Suprapubic skin (tissue), 4 donors: Measurements from ENCODE around the gene PPP1R1A. TPM values are rescaled to one million over a fixed set of nuclear protein-coding genes. Genes with fewer than 3 reads are reported as not detected.

Source experiments
- DNase-seq, 2 donors: peaks; one replicate each; pipeline ENCODE4 v3.0.0-alpha.2; 2019; ENCODE audit warnings: low spot score in 2 of 2
- H3K27ac ChIP-seq: fragments of 200-600 bp; sonication (generic); one replicate; pipeline ENCODE4 v1.5.1; 2019
- H3K27me3 ChIP-seq: fragments of 200-600 bp; sonication (generic); one replicate; pipeline ENCODE4 v1.5.1; 2019
- H3K36me3 ChIP-seq: fragments of 200-600 bp; sonication (generic); one replicate; pipeline ENCODE4 v1.5.1; 2019
- H3K4me1 ChIP-seq: fragments of 200-600 bp; sonication (generic); one replicate; pipeline ENCODE4 v1.5.1; 2019
- H3K4me3 ChIP-seq: fragments of 200-600 bp; sonication (generic); one replicate; pipeline ENCODE4 v1.5.1; 2019; ENCODE audit warnings: mild to moderate bottlenecking
- H3K9me3 ChIP-seq: fragments of 200-600 bp; sonication (generic); one replicate; pipeline ENCODE4 v1.5.1; 2019
- CTCF ChIP-seq, 2 donors: fragments of 200-600 bp in 1 of 2; fragments of 450-650 bp in 1 of 2; sonication (generic) in 1 of 2; IDR thresholded peaks; one replicate each; pipeline ENCODE4 v1.5.1; 2016 to 2019; ENCODE audit warnings: antibody characterized with exemption in 2 of 2, mild to moderate bottlenecking in 1 of 2, moderate library complexity in 1 of 2
- EP300 ChIP-seq: sonication (generic); formaldehyde crosslinking; IDR thresholded peaks from one replicate; pipeline ENCODE4 v1.6.1; 2017; ENCODE audit warnings: antibody characterized with exemption
- POLR2A ChIP-seq, 2 donors: fragments of 450-650 bp; IDR thresholded peaks; one replicate each; pipeline ENCODE4 v1.6.1; 2017; ENCODE audit warnings: antibody characterized with exemption in 2 of 2, mild to moderate bottlenecking in 2 of 2, moderate library complexity in 2 of 2
- POLR2AphosphoS5 ChIP-seq, 3 donors: sonication (generic); formaldehyde crosslinking; IDR thresholded peaks; one replicate each; pipeline ENCODE4 v1.6.1; 2017; ENCODE audit warnings: antibody characterized with exemption in 3 of 3
- WGBS: methylation state at CpG from one replicate; pipeline ENCODE4 v1.1.5; 2018; 5-methylcytosine and 5-hydroxymethylcytosine counted together
- total RNA-seq, 4 donors: library from RNA; depleted of rRNA; stranded (reverse); fragments of >200 nt; gene quantifications; one replicate each; pipeline ENCODE4 v1.1.0, GENCODE V29; 2016

Gene PPP1R1A
- total RNA-seq, 4 donors from 2014 or later, result 3.5 to 11.0 (median 5.9) TPM

GRCh38 chr12:54603173-54603814 lies 14.8 kb upstream of the PPP1R1A start:
- Histone ChIP-seq H3K27me3 (peaks cover 3% of the 10 kb centered on the region), H3K4me3 (no peak overlapping the region), H3K27ac (no peak overlapping the region), H3K4me1 (no peaks in the 10 kb centered on the region), H3K36me3 (no peaks in the 10 kb centered on the region), H3K9me3 (no peaks in the 10 kb centered on the region)
- DNase-seq, result peak in 1 of 2 donors; percentile 79
- 23% methylated on average over 7 of the region's 8 CpGs for WGBS
- TF ChIP-seq CTCF (IDR thresholded peaks at IDR 0.05), result peak; percentile 37 to 80
- TF ChIP-seq POLR2AphosphoS5 (IDR thresholded peaks at IDR 0.05), result no peak

GRCh38 chr12:54602661-54603060 lies 14.2 kb upstream of the PPP1R1A start:
- WGBS, result 43% methylated on average over 2 of the region's 2 CpGs

GRCh38 chr12:54601841-54602240 lies 13.4 kb upstream of the PPP1R1A start:
- WGBS, result 59% methylated on average over 4 of the region's 4 CpGs
- H3K36me3 ChIP-seq, result no peaks in the 10 kb centered on the region

More at GRCh38 chr12:54602661-54603060, 14.2 kb upstream of the PPP1R1A start:
- Histone ChIP-seq H3K36me3 (no peaks in the 10 kb centered on the region), H3K9me3 (no peaks in the 10 kb centered on the region), H3K4me3 (no peak overlapping the region), H3K27me3 (peaks cover under 1% of the 10 kb centered on the region), H3K4me1 (no peaks in the 10 kb centered on the region), H3K27ac (no peak overlapping the region)
- no peak for DNase-seq
- TF ChIP-seq POLR2AphosphoS5 (IDR thresholded peaks at IDR 0.05), result no peak
- no peak for TF ChIP-seq EP300
- no peak for TF ChIP-seq CTCF (IDR thresholded peaks at IDR 0.05)
- no peak for TF ChIP-seq POLR2A (IDR thresholded peaks at IDR 0.05)

GRCh38 chr12:54598970-54599369 lies 10.5 kb upstream of the PPP1R1A start:
- Histone ChIP-seq H3K36me3 (no peaks in the 10 kb centered on the region), H3K9me3 (no peaks in the 10 kb centered on the region), H3K4me1 (no peaks in the 10 kb centered on the region), H3K4me3 (no peak overlapping the region), H3K27me3 (no peaks in the 10 kb centered on the region), H3K27ac (no peak overlapping the region)
- TF ChIP-seq POLR2AphosphoS5 (IDR thresholded peaks at IDR 0.05), result no peak
- TF ChIP-seq EP300, result no peak
- TF ChIP-seq CTCF (IDR thresholded peaks at IDR 0.05), result no peak
- TF ChIP-seq POLR2A (IDR thresholded peaks at IDR 0.05), result no peak
- peak in 1 of 2 donors; percentile 13 for DNase-seq
- WGBS, result 79% methylated on average over 5 of the region's 5 CpGs

More at GRCh38 chr12:54601841-54602240, 13.4 kb upstream of the PPP1R1A start:
- Histone ChIP-seq H3K27ac (no peak overlapping the region), H3K4me1 (no peaks in the 10 kb centered on the region), H3K9me3 (no peaks in the 10 kb centered on the region), H3K4me3 (no peak overlapping the region), H3K27me3 (no peaks in the 10 kb centered on the region)
- TF ChIP-seq CTCF (IDR thresholded peaks at IDR 0.05) (no peak), POLR2AphosphoS5 (IDR thresholded peaks at IDR 0.05) (no peak), EP300 (no peak)
- DNase-seq, result no peak

GRCh38 chr12:54596526-54596946 lies 8.1 kb upstream of the PPP1R1A start:
- Histone ChIP-seq H3K27me3 (no peaks in the 10 kb centered on the region), H3K4me3 (no peak overlapping the region), H3K4me1 (no peaks in the 10 kb centered on the region), H3K9me3 (no peaks in the 10 kb centered on the region), H3K36me3 (no peaks in the 10 kb centered on the region), H3K27ac (no peak overlapping the region)
- 21% methylated on average over 3 of the region's 3 CpGs for WGBS
- no peak for DNase-seq
- peak; percentile 34 to 81 for TF ChIP-seq CTCF (IDR thresholded peaks at IDR 0.05)
- no peak for TF ChIP-seq POLR2AphosphoS5 (IDR thresholded peaks at IDR 0.05)
